HG03460 (cell line): Measurements from ENCODE around the gene SIRT3.
"Not testable (repeated sequence)": the region's sequence is repeated elsewhere in the genome, so short reads cannot be mapped to it uniquely, and the experiment has no call there.

Experiments used
- ATAC-seq: cut with Tn5 transposase; IDR thresholded peaks from one replicate; pipeline ENCODE4 v1.9.1; 2021; ENCODE audit not compliant: unreplicated experiment

The SIRT3 gene

GRCh38 chr11:180242-180641 is 55.9 kb downstream of the SIRT3 start:
- ATAC-seq = not testable (repeated sequence)
